HG03280 (cell line): Measurements from ENCODE around the gene MACROH2A1.

Experiments
- ATAC-seq: cut with Tn5 transposase; IDR thresholded peaks from one replicate; pipeline ENCODE4 v1.9.1; 2021; ENCODE audit warnings: mild to moderate bottlenecking, moderate library complexity; ENCODE audit not compliant: unreplicated experiment

Gene MACROH2A1

GRCh38 chr5:135320718-135321484, 78.1 kb downstream of the MACROH2A1 start:
- no peak for ATAC-seq

DNA sequence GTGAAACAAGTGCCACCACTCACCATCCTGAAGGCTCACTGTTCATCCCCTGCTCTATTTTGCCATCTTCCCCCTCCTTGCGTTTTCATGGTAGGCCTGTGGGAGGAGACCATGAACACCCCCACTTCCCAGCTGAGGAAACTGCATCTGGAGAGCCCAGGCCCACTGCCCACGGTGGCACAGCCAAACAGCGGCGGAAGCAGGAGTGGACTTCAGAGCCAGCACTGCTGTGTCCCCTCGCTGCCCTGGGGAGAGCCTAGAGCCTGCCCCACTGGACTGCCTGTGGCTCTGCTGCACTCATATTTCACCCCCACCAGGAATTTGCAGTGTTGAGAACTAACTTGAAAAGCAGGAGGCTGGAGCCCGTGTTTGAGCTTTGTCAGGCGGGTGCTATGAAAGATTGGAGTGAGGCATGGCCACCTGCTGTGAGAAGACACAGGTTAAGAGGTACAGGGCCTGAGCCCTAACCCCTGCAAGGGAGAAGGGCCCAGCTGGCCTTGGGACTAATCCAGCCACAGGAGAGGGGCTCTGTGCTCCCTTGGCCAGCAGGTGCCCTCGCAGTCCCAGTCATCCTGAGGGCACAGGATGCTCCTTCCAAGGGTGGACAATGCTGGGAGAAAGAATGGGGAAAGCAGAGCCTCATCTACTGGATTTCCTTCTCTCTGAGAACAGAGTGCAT, 79.0 kb downstream of the MACROH2A1 start:
- ATAC-seq, result no peak

- no peak for ATAC-seq
Measured at GRCh38 chr5:135319458-135319857, 79.6 kb downstream of the MACROH2A1 start.

- no peak for ATAC-seq
Measured at GRCh38 chr5:135318924-135319323, 80.1 kb downstream of the MACROH2A1 start.

DNA sequence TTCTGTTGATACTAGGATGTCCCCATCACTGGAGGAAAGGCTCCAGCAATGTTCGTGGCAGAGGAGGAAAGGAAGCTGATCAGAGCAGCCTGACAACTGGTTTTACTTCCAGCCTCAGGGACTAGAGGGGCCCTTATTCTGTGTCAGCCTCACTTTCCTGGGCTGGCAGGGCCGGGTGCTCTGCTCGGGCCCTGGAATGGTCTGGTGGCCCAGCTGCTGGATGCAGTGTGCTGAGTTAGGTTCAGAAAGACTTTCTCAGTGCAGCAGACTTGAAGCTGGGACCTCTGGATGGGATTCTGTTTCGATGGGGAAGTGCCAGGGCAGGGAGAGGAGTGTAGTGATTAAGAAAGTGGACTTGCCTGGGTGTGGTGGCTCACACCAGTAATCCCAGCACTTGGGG, 81.0 kb downstream of the MACROH2A1 start:
- no peak for ATAC-seq

- ATAC-seq, result no peak
Measured at GRCh38 chr5:135317286-135317685, 81.7 kb downstream of the MACROH2A1 start.

DNA sequence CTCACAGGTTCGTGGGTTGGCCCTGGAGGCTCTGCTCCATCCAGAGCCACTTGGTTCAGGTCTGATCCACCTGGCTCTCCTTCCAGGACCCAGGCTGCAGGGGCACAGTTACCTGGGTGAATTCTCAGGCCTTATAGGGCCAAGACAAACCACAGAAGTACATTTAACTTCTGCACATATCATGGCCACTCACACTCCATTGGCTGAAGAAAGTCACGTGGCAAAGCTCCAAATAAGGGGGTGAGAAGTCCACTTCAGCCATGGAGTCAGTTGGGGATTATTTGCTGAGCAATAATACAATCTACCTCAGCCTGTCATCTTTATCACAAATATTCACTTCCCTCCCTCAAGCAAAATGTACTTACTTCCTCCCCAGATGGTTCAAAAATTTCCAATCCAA, 83.6 kb downstream of the MACROH2A1 start:
- ATAC-seq, result no peak

DNA sequence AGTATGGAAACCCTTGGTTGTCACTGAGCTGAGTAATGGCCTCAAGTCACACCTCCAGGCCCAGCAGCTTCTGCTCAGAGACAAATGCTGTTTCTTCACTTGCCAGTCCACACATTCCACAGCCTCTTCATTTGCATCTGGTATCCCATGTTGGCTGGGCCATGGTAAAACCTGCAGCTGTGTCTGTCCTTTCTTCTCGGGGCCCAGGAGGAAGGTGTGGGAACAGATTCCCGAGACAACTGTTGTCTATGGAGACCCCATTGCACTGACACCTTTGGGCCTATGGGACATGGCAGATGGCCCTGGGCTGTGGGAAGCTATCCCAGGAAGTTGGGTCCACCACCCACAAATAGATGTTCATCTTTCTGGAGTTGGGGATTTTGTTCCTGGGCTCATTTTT, 85.1 kb downstream of the MACROH2A1 start:
- no peak for ATAC-seq

DNA sequence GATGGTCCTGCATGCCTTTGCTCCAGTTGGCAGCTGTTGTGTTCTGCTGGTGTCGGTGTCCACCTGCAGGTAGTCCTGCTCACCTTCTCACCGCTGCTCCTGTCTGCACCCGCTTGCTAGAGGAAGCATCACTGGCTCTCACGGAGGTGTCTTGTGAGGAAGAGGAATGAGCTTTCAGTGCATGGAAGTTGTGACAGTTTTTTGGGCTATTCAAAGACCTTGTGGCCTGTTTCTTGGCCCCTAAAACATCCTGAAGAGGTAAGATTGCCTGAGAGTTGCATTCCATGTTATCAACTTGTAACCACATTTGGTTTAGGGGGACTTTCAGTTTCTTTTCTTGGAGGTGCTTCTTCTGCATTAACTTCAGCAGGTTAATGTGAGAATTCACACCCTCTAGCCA, 85.6 kb downstream of the MACROH2A1 start:
- no peak for ATAC-seq

DNA sequence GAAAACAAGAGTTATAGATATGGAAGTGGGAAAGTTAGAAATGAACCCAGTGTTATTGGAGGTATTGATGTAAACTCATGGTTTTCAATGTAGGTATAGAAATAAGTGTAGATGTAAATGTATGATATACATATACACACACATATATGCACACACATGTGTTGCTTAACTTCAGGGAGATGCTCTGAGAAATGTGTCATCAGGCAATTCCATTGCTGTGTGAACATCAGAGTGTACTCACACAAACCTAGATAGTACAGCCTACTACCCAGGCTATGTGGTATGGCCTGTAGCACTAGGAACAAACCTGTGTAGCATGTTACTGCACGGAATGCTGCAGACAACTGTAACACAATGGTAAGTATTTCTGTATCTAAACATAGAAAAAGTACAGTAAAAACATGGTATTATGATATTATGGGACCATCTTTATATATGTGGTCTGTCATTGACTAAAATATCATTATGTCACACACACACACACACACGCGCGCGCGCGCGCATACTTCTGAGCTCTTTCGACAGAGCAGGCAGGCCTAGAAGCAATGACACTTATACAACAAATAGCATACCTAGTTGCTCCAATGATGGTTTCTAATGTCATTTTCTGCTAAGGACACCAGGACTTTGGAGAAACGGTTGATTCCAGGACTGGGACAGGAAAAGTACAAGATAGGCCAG, 86.6 kb downstream of the MACROH2A1 start:
- ATAC-seq, result no peak

DNA sequence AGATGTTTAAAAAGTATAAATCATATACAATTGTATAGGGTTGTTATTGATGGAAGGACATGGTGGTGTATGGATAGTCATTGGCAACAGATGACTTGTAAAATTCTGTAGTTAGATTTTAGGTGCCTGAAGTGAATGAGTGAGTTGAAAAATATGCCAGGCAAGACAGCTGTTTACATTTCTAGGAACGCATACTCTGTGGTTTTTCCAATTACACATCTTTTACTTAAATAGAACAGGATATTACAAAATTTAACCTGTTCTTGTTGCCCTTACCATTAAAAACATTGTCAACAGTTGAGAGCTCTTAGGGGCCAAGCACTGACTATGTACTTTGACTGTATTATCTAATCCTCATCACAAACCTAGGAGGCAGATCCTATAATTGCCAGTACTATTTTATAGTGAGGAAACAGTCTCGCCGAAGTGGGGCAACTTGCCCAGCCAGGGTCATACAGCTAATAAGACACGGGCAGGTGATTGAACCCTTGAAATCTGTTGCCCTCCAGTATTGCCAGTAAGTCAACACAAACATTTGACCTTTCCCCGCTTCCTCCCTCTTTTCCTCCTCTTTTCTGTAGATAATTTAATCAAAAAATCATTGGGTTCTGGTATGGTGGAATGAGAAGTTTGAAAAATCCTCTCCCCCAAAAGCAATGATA, 88.6 kb downstream of the MACROH2A1 start:
- no peak for ATAC-seq

DNA sequence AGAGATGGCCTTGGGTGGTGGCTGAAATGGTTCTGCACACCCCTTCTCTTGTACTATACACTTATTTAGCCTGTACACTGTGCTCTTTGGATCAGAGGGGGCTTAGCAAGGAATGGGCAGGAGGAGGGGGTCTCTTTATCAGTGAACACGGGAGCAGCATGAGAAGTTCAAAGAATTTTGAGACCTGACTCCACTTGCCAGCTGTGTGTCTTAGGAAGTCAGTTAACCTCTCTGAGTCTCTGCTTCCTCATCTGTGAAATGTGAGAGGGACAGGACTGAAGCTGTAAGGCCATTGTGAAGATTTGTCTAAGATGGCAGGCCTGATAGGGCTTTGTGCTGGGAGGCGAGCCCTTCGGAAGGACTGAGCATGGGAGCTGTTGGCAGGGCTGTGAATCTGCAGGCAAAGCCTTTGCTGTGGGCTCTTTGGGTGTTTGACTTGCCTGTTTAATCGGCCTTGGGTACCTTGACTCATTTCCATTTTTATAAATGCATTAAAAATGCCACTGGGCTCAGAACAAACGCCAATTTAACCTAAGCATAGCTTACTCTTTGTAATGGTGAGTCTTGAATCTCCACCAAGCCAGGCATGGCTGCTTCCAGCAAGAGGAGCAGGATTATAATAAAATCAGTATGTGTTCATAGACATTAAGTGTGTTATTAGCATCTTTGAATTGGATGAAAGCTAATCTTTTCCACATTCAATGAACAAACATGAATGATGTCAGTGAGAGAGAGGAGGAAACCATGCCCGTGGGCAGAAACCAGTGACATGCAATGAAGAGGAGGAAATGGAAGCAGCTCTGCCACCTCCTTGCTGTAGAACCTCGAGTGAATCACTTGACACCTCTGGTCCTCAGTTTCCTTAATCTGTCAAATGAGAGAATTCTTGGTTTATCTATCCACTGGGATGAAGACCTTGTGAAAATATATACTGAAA, 89.4 kb downstream of the MACROH2A1 start:
- no peak for ATAC-seq

DNA sequence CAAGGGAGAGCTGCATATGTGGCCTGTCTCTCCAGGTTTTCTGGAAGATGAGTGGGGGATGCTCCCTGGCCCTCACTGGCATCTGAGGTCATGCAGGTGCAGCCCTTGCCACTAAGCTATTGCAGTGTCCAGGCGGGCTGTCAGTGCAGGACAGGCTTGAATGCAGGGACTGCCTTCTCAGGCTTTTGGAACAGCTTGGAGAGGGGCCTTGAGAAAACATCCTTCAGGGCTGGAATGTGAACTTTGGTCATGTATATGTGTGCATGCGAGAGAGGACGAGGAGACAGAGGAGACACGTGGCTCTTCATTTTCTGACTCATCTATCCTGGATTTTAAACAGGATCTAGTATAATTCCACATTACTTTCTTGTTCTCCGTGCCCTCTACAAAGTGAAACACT, 90.3 kb downstream of the MACROH2A1 start:
- no peak for ATAC-seq

GRCh38 chr5:135308245-135308644, 90.8 kb downstream of the MACROH2A1 start:
- no peak for ATAC-seq

GRCh38 chr5:135307143-135307903, 91.7 kb downstream of the MACROH2A1 start:
- no peak for ATAC-seq

DNA sequence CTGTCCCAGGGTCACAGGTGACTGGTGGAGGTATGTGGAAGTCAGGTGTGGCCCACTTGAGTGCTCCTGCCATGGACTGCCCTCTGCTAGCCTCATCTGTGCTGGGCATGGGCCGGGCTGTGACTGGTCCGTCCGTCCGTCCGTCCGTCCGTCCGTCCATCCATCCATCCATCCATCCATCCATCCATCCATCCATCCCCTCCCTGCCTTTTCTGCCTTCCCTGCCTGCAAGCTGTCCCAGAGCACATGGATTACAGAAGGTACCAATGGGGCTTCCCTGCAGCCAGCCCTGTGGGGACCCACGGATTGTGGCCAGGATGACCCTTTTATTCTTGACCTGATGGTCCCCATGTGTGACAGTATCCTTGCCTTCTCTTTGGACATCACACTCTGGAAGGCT, 92.5 kb downstream of the MACROH2A1 start:
- no peak for ATAC-seq

DNA sequence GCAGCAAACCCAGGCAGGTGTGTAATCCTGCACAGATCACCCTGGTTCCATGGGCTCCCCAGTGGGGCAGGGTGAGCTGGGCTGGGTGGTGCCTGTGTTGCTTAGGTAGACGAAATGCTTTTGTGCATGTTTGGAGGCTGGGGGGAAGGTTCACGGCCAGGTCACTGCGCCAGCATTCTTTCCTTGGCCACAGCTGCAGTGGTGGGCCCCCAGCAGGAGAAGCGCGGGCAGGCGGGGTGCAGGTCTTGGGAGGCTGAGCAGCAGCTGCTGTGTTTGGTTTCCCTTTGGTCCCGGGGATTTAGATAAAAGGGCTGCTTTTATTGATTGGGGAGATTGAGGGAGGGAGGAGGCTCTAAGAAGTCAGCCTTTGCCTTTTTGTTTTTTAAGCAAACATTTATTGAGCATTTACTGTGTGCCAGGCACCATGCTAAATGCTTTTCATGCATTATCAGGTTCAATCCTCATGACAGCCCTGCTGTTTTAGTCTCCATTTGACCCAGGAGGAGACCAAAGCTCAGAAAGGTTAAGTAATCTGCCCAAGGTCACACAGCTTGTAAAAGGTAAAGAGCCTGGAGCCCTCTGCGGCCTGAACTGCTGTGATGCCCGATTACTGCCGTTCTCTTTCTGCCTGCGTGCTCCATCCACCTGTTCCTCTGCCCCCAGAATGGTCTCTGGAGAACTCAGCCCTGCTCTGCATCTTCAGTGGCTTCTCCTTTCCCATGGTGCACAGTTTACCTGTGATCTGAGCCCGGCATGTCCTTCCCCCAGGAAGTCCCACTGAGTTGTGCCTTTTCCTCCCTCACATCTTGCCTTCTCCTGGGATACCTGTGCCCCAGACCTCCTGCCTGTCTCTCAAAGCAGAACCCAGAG, 94.4 kb downstream of the MACROH2A1 start:
- no peak for ATAC-seq

GRCh38 chr5:135303582-135304173, 95.4 kb downstream of the MACROH2A1 start:
- no peak for ATAC-seq
